Stimulated activated naive CD4-positive, alpha-beta T cell (primary cell): Measurements from ENCODE around the gene CPA5.

Source experiments
- DNase-seq, 6 experiments: peaks; one replicate each; lab custom pipeline; 2025; lab: John Stamatoyannopoulos, UW

The CPA5 gene

GRCh38 chr7:130332259-130333053 lies 12.2 kb upstream of the CPA5 start:
- no peak for DNase-seq

- no peak for DNase-seq
Observed at GRCh38 chr7:130333832-130334231, 10.8 kb upstream of the CPA5 start.

GRCh38 chr7:130334274-130334673 lies 10.3 kb upstream of the CPA5 start:
- no peak for DNase-seq

GRCh38 chr7:130337410-130337971 lies 7.1 kb upstream of the CPA5 start:
- DNase-seq: no peak

GRCh38 chr7:130338233-130338632 lies 6.4 kb upstream of the CPA5 start:
- no peak for DNase-seq

GRCh38 chr7:130341882-130342281 lies 2.7 kb upstream of the CPA5 start:
- no peak for DNase-seq

GRCh38 chr7:130342701-130343380 lies 1.8 kb upstream of the CPA5 start:
- DNase-seq: no peak

GRCh38 chr7:130345136-130345535 lies 520 bp downstream of the CPA5 start:
- DNase-seq: no peak

- no peak for DNase-seq
Observed at GRCh38 chr7:130345725-130346124, 1.1 kb downstream of the CPA5 start.

GRCh38 chr7:130346177-130346905 lies 1.7 kb downstream of the CPA5 start:
- DNase-seq: no peak

GRCh38 chr7:130346941-130347340 lies 2.3 kb downstream of the CPA5 start:
- no peak for DNase-seq

GRCh38 chr7:130349911-130350782 lies 5.5 kb downstream of the CPA5 start:
- no peak for DNase-seq

GRCh38 chr7:130350945-130351790 lies 6.6 kb downstream of the CPA5 start:
- DNase-seq: no peak

- DNase-seq: no peak
Observed at GRCh38 chr7:130351791-130352090, 7.1 kb downstream of the CPA5 start.

GRCh38 chr7:130352194-130353074 lies 7.8 kb downstream of the CPA5 start:
- no peak for DNase-seq

- DNase-seq: no peak
Observed at GRCh38 chr7:130353196-130353595, 8.6 kb downstream of the CPA5 start.

- no peak for DNase-seq
Observed at GRCh38 chr7:130356121-130356875, 11.7 kb downstream of the CPA5 start.

GRCh38 chr7:130356876-130357611 lies 12.4 kb downstream of the CPA5 start:
- no peak for DNase-seq
